A673 (cell line): Measurements from ENCODE around the gene BANK1. TPM values are rescaled to one million over a fixed set of nuclear protein-coding genes. Genes with fewer than 3 reads are reported as not detected.

Experiments
- BruUV-seq: library from RNA; stranded (reverse); fragments of 400-500 nt; replicated peaks from 2 replicates; lab custom pipeline; 2021; lab: Mats Ljungman, UMichigan
- CTCF ChIA-PET: fragments of 300-600 bp; sonication (Branson Sonifier 250); formaldehyde crosslinking; loops from one replicate; lab custom pipeline; 2022; ENCODE audit warnings: antibody characterized with exemption; lab: Charles Lee
- POLR2A ChIA-PET: fragments of 300-600 bp; sonication (Branson Sonifier 250); formaldehyde crosslinking; loops from one replicate; lab custom pipeline; 2022; ENCODE audit warnings: antibody characterized with exemption; ENCODE audit not compliant: low non-redundant PET; lab: Charles Lee
- DNase-seq: peaks from one replicate; pipeline ENCODE4 v3.0.0-alpha.2; 2015; ENCODE audit warnings: low spot score
- H3K27ac ChIP-seq: fragments of 200-600 bp; sonication (generic); 2 replicates; pipeline ENCODE4 v1.5.1; 2016; ENCODE audit warnings: mixed run types, low read depth, mild to moderate bottlenecking, mixed read lengths, antibody characterized with exemption, low read length; ENCODE audit not compliant: poor library complexity, severe bottlenecking
- H3K27me3 ChIP-seq: fragments of 200-600 bp; sonication (generic); replicated peaks from 2 replicates; pipeline ENCODE4 v1.6.1; 2017; ENCODE audit warnings: mixed run types, low read depth, mild to moderate bottlenecking, mixed read lengths, antibody characterized with exemption, low read length; ENCODE audit not compliant: insufficient read depth, poor library complexity
- H3K36me3 ChIP-seq: fragments of 200-600 bp; sonication (generic); 2 replicates; pipeline ENCODE4 v1.6.1; 2016; ENCODE audit warnings: mixed run types, mild to moderate bottlenecking, mixed read lengths, antibody characterized with exemption, low read length; ENCODE audit not compliant: insufficient read depth, poor library complexity, severe bottlenecking
- H3K4me1 ChIP-seq: fragments of 200-600 bp; sonication (generic); 2 replicates; pipeline ENCODE4 v1.6.1; 2017; ENCODE audit warnings: mixed run types, mild to moderate bottlenecking, mixed read lengths, antibody characterized with exemption, low read length; ENCODE audit not compliant: insufficient read depth, poor library complexity, severe bottlenecking
- H3K4me3 ChIP-seq: fragments of 200-600 bp; sonication (generic); 2 replicates; pipeline ENCODE4 v1.5.1; 2016; ENCODE audit warnings: low read depth, mixed run types, mild to moderate bottlenecking, mixed read lengths, low read length; ENCODE audit not compliant: poor library complexity, severe bottlenecking
- H3K9me3 ChIP-seq: fragments of 200-600 bp; sonication (generic); 2 replicates; pipeline ENCODE4 v1.6.1; 2016; ENCODE audit warnings: mixed run types, low read depth, mild to moderate bottlenecking, mixed read lengths, antibody characterized with exemption, low read length; ENCODE audit not compliant: poor library complexity, severe bottlenecking
- EZH2 ChIP-seq: fragments of 200-600 bp; sonication (generic); IDR thresholded peaks from 2 replicates; pipeline ENCODE4 v1.6.1; 2017; ENCODE audit warnings: borderline replicate concordance, low read depth, mild to moderate bottlenecking, mixed read lengths, antibody characterized with exemption, low read length; ENCODE audit not compliant: poor library complexity, severe bottlenecking
- intact Hi-C: fragments of 100-400 bp; cut with micrococcal nuclease; formaldehyde crosslinking; loops from one replicate; pipeline ENCODE4 v1.10.0; 2022; ENCODE audit not compliant: unreplicated experiment
- total RNA-seq: library from RNA; stranded (reverse); gene quantifications from 2 replicates; pipeline ENCODE4 v1.2.3, GENCODE V29; 2021
- TF ChIP-seq, protein P1 (sequence below): fragments of 300-800, 200-600 bp; sonication (generic); conservative IDR thresholded peaks from 2 replicates; pipeline ENCODE4 v1.5.1; 2017; ENCODE audit warnings: low read depth, mild to moderate bottlenecking, antibody characterized with exemption, low read length, moderate library complexity, mixed read lengths

Gene BANK1
- total RNA-seq, 1 experiment from 2014 or later = not detected

- BruUV-seq = no TSS peak
- intact Hi-C loops = no loop called here
- no peak for DNase-seq
- H3K9me3 ChIP-seq = no peaks in the 10 kb centered on the region
- no peaks in the 10 kb centered on the region for H3K36me3 ChIP-seq
- no peak overlapping the region for H3K27ac ChIP-seq
- H3K4me3 ChIP-seq = no peak overlapping the region
- POLR2A ChIA-PET = no interaction called here
- H3K4me1 ChIP-seq = no peaks in the 10 kb centered on the region
- no peak for TF ChIP-seq EZH2
- TF ChIP-seq, protein P1, sequence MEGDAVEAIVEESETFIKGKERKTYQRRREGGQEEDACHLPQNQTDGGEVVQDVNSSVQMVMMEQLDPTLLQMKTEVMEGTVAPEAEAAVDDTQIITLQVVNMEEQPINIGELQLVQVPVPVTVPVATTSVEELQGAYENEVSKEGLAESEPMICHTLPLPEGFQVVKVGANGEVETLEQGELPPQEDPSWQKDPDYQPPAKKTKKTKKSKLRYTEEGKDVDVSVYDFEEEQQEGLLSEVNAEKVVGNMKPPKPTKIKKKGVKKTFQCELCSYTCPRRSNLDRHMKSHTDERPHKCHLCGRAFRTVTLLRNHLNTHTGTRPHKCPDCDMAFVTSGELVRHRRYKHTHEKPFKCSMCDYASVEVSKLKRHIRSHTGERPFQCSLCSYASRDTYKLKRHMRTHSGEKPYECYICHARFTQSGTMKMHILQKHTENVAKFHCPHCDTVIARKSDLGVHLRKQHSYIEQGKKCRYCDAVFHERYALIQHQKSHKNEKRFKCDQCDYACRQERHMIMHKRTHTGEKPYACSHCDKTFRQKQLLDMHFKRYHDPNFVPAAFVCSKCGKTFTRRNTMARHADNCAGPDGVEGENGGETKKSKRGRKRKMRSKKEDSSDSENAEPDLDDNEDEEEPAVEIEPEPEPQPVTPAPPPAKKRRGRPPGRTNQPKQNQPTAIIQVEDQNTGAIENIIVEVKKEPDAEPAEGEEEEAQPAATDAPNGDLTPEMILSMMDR = no peak
- CTCF ChIA-PET = no interaction called here
- no peaks in the 10 kb centered on the region for H3K27me3 ChIP-seq
Observed at GRCh38 chr4:101823864-101824263, 33.3 kb downstream of the BANK1 start.

- Histone ChIP-seq H3K27me3 (no peaks in the 10 kb centered on the region), H3K9me3 (no peaks in the 10 kb centered on the region), H3K27ac (no peak overlapping the region), H3K36me3 (no peaks in the 10 kb centered on the region), H3K4me3 (no peak overlapping the region), H3K4me1 (no peaks in the 10 kb centered on the region)
- DNase-seq = no peak
- no TSS peak for BruUV-seq
- TF ChIP-seq EZH2 = no peak
- TF ChIP-seq, protein P1 = no peak
- ChIA-PET CTCF (no interaction called here), POLR2A (no interaction called here)
- intact Hi-C loops = no loop called here
Observed at GRCh38 chr4:101824500-101824899, 34.0 kb downstream of the BANK1 start.

GRCh38 chr4:101825953-101826352 lies 35.4 kb downstream of the BANK1 start:
- ChIA-PET CTCF (no interaction called here), POLR2A (no interaction called here)
- no TSS peak for BruUV-seq
- no peak for TF ChIP-seq EZH2
- no peak for DNase-seq
- H3K9me3 ChIP-seq = no peaks in the 10 kb centered on the region
- intact Hi-C loops = no loop called here
- H3K27ac ChIP-seq = no peak overlapping the region
- H3K36me3 ChIP-seq = no peaks in the 10 kb centered on the region
- no peaks in the 10 kb centered on the region for H3K4me1 ChIP-seq
- H3K27me3 ChIP-seq = no peaks in the 10 kb centered on the region
- H3K4me3 ChIP-seq = no peak overlapping the region

- DNase-seq = no peak
- H3K9me3 ChIP-seq = no peaks in the 10 kb centered on the region
- no peaks in the 10 kb centered on the region for H3K27me3 ChIP-seq
- TF ChIP-seq EZH2 = no peak
- TF ChIP-seq, protein P1 = no peak
- H3K36me3 ChIP-seq = no peaks in the 10 kb centered on the region
- no TSS peak for BruUV-seq
- ChIA-PET POLR2A (no interaction called here), CTCF (no interaction called here)
- H3K4me1 ChIP-seq = peaks cover 15% of the 10 kb centered on the region
- no peak overlapping the region for H3K4me3 ChIP-seq
- intact Hi-C loops = no loop called here
- no peak overlapping the region for H3K27ac ChIP-seq
Observed at GRCh38 chr4:101831816-101832215, 41.3 kb downstream of the BANK1 start.
